Measurements from ENCODE around the gene GNAO1.

- TF ChIP-seq, protein P1, sequence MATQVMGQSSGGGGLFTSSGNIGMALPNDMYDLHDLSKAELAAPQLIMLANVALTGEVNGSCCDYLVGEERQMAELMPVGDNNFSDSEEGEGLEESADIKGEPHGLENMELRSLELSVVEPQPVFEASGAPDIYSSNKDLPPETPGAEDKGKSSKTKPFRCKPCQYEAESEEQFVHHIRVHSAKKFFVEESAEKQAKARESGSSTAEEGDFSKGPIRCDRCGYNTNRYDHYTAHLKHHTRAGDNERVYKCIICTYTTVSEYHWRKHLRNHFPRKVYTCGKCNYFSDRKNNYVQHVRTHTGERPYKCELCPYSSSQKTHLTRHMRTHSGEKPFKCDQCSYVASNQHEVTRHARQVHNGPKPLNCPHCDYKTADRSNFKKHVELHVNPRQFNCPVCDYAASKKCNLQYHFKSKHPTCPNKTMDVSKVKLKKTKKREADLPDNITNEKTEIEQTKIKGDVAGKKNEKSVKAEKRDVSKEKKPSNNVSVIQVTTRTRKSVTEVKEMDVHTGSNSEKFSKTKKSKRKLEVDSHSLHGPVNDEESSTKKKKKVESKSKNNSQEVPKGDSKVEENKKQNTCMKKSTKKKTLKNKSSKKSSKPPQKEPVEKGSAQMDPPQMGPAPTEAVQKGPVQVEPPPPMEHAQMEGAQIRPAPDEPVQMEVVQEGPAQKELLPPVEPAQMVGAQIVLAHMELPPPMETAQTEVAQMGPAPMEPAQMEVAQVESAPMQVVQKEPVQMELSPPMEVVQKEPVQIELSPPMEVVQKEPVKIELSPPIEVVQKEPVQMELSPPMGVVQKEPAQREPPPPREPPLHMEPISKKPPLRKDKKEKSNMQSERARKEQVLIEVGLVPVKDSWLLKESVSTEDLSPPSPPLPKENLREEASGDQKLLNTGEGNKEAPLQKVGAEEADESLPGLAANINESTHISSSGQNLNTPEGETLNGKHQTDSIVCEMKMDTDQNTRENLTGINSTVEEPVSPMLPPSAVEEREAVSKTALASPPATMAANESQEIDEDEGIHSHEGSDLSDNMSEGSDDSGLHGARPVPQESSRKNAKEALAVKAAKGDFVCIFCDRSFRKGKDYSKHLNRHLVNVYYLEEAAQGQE (tag by site-specific recombination; IDR thresholded peaks at IDR 0.05), result no peak
- TF ChIP-seq ZNF146 (tag by site-specific recombination; IDR thresholded peaks at IDR 0.05) (no peak), ZNF514 (tag by site-specific recombination; IDR thresholded peaks at IDR 0.05) (no peak), ZNF19 (tag by site-specific recombination; IDR thresholded peaks at IDR 0.05; ENCODE audit: low read depth) (no peak), FEZF1 (tag by site-specific recombination; IDR thresholded peaks at IDR 0.05) (no peak), ZIC2 (tag by site-specific recombination; IDR thresholded peaks at IDR 0.05) (no peak)
- TF ChIP-seq, protein P2, sequence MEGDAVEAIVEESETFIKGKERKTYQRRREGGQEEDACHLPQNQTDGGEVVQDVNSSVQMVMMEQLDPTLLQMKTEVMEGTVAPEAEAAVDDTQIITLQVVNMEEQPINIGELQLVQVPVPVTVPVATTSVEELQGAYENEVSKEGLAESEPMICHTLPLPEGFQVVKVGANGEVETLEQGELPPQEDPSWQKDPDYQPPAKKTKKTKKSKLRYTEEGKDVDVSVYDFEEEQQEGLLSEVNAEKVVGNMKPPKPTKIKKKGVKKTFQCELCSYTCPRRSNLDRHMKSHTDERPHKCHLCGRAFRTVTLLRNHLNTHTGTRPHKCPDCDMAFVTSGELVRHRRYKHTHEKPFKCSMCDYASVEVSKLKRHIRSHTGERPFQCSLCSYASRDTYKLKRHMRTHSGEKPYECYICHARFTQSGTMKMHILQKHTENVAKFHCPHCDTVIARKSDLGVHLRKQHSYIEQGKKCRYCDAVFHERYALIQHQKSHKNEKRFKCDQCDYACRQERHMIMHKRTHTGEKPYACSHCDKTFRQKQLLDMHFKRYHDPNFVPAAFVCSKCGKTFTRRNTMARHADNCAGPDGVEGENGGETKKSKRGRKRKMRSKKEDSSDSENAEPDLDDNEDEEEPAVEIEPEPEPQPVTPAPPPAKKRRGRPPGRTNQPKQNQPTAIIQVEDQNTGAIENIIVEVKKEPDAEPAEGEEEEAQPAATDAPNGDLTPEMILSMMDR (tag by site-specific recombination; IDR thresholded peaks at IDR 0.05), result no peak
- TF ChIP-seq, protein P3, sequence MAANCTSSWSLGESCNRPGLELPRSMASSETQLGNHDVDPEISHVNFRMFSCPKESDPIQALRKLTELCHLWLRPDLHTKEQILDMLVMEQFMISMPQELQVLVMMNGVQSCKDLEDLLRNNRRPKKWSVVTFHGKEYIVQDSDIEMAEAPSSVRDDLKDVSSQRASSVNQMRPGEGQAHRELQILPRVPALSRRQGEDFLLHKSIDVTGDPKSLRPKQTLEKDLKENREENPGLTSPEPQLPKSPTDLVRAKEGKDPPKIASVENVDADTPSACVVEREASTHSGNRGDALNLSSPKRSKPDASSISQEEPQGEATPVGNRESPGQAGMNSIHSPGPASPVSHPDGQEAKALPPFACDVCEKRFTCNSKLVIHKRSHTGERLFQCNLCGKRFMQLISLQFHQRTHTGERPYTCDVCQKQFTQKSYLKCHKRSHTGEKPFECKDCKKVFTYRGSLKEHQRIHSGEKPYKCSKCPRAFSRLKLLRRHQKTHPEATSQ (tag by site-specific recombination; IDR thresholded peaks at IDR 0.05), result no peak
- TF ChIP-seq, protein P4, sequence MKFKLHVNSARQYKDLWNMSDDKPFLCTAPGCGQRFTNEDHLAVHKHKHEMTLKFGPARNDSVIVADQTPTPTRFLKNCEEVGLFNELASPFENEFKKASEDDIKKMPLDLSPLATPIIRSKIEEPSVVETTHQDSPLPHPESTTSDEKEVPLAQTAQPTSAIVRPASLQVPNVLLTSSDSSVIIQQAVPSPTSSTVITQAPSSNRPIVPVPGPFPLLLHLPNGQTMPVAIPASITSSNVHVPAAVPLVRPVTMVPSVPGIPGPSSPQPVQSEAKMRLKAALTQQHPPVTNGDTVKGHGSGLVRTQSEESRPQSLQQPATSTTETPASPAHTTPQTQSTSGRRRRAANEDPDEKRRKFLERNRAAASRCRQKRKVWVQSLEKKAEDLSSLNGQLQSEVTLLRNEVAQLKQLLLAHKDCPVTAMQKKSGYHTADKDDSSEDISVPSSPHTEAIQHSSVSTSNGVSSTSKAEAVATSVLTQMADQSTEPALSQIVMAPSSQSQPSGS (tag by site-specific recombination; IDR thresholded peaks at IDR 0.05; ENCODE audit: low read depth), result no peak
Observed at GRCh38 chr16:56265184-56265583, 73.9 kb downstream of the GNAO1 start.

Data from HEK293 (cell line).